Peyer's patch (tissue), 4 donors: Measurements from ENCODE around the gene EEF2KMT. TPM values are rescaled to one million over a fixed set of nuclear protein-coding genes. Genes with fewer than 3 reads are reported as not detected.
"Not testable (repeated sequence)": the region's sequence is repeated elsewhere in the genome, so short reads cannot be mapped to it uniquely, and the experiment has no call there.

Source experiments
- DNase-seq, 3 donors: peaks; one replicate each; pipeline ENCODE4 v3.0.0-alpha.2; 2017 to 2019
- H3K27ac ChIP-seq, 4 donors: fragments of 200-600 bp; sonication (generic); one replicate each; pipeline ENCODE4 v1.5.1; 2016 to 2019
- H3K27me3 ChIP-seq, 2 donors: fragments of 200-600 bp; sonication (generic); one replicate each; pipeline ENCODE4 v1.5.1; 2019
- H3K36me3 ChIP-seq, 3 donors: fragments of 200-600 bp; sonication (generic); one replicate each; pipeline ENCODE4 v1.5.1; 2016 to 2019
- H3K4me1 ChIP-seq, 4 donors: fragments of 200-600 bp; sonication (generic); one replicate each; pipeline ENCODE4 v1.5.1; 2016 to 2019
- H3K4me3 ChIP-seq, 4 donors: fragments of 200-600 bp; sonication (generic); 1 replicate in 3 of 4; 2 replicates in 1 of 4; pipeline ENCODE4 v1.5.1; 2016 to 2019; ENCODE audit warnings: mild to moderate bottlenecking in 1 of 4
- H3K9me3 ChIP-seq, 4 donors: fragments of 200-600 bp; sonication (generic); one replicate each; pipeline ENCODE4 v1.5.1; 2016 to 2019; ENCODE audit warnings: mild to moderate bottlenecking in 1 of 4
- POLR2A ChIP-seq, 2 donors: fragments of 450-650 bp; IDR thresholded peaks; one replicate each; pipeline ENCODE4 v1.5.1; 2017; ENCODE audit warnings: antibody characterized with exemption in 2 of 2, mild to moderate bottlenecking in 2 of 2, moderate library complexity in 2 of 2
- total RNA-seq, 4 donors: library from RNA; depleted of rRNA; stranded (reverse); fragments of >200 nt; gene quantifications; one replicate each; pipeline ENCODE4 v1.1.0, GENCODE V29; 2016
- TF ChIP-seq, protein P1 (sequence below), 6 experiments: fragments of 450-650 bp in 4 of 6; fragments of 200-600 bp in 2 of 6; sonication (generic) in 1 of 6; IDR thresholded peaks; one replicate each; pipeline ENCODE4 v1.5.1; 2017 to 2019; ENCODE audit warnings: antibody characterized with exemption in 6 of 6, mild to moderate bottlenecking in 3 of 6, moderate library complexity in 1 of 6

The EEF2KMT gene
- total RNA-seq, 4 donors from 2014 or later, result 7.4 to 12.3 (median 9.0) TPM

DNA sequence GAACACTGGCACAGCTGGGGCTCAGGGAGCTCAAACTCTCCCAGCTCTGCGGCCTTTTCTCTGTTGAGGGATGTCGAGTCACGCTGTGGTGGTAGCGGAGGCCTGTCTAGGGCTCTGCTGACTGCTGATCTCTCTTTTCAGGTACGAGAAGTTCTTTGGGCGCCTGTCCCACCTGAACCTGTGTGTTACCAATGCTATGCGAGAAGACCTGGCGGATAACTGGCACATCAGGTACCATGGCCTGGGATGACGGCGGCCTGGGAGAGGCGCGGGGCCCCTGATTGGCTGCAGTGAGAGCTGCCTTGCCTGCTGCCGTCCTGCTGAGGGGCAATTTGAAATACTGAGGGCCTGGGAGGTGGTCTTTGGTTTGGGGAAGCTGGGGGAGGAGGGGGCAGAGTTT is 20.3 kb downstream of the EEF2KMT start:
- TF ChIP-seq, protein P1, sequence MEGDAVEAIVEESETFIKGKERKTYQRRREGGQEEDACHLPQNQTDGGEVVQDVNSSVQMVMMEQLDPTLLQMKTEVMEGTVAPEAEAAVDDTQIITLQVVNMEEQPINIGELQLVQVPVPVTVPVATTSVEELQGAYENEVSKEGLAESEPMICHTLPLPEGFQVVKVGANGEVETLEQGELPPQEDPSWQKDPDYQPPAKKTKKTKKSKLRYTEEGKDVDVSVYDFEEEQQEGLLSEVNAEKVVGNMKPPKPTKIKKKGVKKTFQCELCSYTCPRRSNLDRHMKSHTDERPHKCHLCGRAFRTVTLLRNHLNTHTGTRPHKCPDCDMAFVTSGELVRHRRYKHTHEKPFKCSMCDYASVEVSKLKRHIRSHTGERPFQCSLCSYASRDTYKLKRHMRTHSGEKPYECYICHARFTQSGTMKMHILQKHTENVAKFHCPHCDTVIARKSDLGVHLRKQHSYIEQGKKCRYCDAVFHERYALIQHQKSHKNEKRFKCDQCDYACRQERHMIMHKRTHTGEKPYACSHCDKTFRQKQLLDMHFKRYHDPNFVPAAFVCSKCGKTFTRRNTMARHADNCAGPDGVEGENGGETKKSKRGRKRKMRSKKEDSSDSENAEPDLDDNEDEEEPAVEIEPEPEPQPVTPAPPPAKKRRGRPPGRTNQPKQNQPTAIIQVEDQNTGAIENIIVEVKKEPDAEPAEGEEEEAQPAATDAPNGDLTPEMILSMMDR (IDR thresholded peaks at IDR 0.05), result no peak
- no peak for TF ChIP-seq POLR2A (IDR thresholded peaks at IDR 0.05)
- peaks cover 0 to 54% (median 0%) of the 10 kb centered on the region in 3 donors for H3K36me3 ChIP-seq
- no peaks in the 10 kb centered on the region for H3K27me3 ChIP-seq
- no peaks in the 10 kb centered on the region for H3K9me3 ChIP-seq
- no peak for DNase-seq
- H3K27ac ChIP-seq, result no peak overlapping the region
- H3K4me3 ChIP-seq, result no peak overlapping the region
- peaks cover 2 to 6% (median 4%) of the 10 kb centered on the region in 4 donors for H3K4me1 ChIP-seq

DNA sequence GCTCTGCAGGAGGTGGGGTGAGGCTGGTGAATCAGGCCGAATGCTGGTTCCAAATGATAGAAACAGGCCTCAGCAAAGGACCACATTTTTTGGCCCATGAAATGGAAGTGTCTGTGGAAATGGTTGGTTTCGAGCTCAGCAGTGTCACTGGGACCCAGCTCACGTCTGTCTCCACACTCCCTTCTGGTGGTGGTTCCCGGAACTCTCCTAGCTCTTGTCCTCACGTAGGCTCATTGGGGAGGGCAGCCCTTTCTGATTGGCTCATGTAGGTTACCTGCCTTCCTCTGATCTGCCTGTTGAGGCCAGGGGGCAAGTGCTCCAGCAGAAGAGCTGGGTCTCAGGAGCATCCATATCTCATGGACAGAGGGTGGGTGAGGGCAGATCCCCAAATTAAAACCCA is 22.0 kb downstream of the EEF2KMT start:
- no peaks in the 10 kb centered on the region for H3K27me3 ChIP-seq
- H3K36me3 ChIP-seq, result peaks cover 0 to 49% (median 0%) of the 10 kb centered on the region in 3 donors
- no peak for DNase-seq
- H3K9me3 ChIP-seq, result no peaks in the 10 kb centered on the region
- H3K4me1 ChIP-seq, result peaks cover 3 to 7% (median 6%) of the 10 kb centered on the region in 4 donors
- no peak overlapping the region for H3K4me3 ChIP-seq
- TF ChIP-seq, protein P1 (IDR thresholded peaks at IDR 0.05), result no peak
- TF ChIP-seq POLR2A (IDR thresholded peaks at IDR 0.05), result no peak
- H3K27ac ChIP-seq, result no peak overlapping the region

DNA sequence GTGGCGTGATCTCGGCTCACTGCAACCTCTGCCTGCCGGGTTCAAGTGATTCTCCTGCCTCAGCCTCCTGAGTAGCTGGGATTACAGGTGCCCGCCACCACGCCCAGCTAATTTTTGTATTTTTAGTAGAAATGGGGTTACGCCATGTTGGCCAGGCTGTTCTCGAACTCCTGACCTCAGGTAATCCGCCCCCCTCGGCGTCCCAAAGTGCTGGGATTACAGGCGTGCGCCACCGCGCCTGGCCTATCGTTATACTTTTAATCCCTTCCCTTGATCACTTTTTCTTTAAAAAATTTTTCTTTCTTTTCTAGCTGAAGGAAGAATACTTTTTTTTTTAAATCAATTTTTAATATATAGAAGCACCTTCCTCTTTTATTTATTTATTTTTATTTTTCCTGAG is 23.8 kb downstream of the EEF2KMT start:
- H3K9me3 ChIP-seq, H3K27me3 ChIP-seq, H3K4me1 ChIP-seq, H3K4me3 ChIP-seq, DNase-seq, H3K27ac ChIP-seq: not testable (repeated sequence)
- peaks cover 0 to 36% (median 0%) of the 10 kb centered on the region in 3 donors for H3K36me3 ChIP-seq

DNA sequence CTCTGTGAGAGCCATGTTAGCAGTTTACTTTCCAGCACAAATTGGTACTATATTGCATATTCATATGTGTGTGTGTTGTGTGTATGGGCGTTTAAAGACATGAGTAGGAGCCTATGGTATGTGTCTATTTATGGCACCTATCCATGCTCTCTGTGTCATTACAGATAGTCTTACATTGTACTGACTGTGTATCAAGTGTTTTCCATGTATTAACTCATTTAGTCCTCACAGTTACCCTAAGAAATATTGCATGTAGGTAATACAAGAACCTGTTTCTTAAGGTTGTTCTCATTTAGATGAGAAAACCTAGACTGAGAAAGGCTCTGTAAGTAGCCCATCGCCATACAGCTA is 24.3 kb downstream of the EEF2KMT start:
- Histone ChIP-seq H3K9me3 (no peaks in the 10 kb centered on the region), H3K36me3 (peaks cover 0 to 31% (median 0%) of the 10 kb centered on the region in 3 donors), H3K4me1 (peaks cover 3 to 7% (median 6%) of the 10 kb centered on the region in 4 donors), H3K27me3 (no peaks in the 10 kb centered on the region), H3K27ac (no peak overlapping the region), H3K4me3 (no peak overlapping the region)
- TF ChIP-seq, protein P1 (IDR thresholded peaks at IDR 0.05), result no peak
- TF ChIP-seq POLR2A (IDR thresholded peaks at IDR 0.05), result no peak
- DNase-seq, result no peak

DNA sequence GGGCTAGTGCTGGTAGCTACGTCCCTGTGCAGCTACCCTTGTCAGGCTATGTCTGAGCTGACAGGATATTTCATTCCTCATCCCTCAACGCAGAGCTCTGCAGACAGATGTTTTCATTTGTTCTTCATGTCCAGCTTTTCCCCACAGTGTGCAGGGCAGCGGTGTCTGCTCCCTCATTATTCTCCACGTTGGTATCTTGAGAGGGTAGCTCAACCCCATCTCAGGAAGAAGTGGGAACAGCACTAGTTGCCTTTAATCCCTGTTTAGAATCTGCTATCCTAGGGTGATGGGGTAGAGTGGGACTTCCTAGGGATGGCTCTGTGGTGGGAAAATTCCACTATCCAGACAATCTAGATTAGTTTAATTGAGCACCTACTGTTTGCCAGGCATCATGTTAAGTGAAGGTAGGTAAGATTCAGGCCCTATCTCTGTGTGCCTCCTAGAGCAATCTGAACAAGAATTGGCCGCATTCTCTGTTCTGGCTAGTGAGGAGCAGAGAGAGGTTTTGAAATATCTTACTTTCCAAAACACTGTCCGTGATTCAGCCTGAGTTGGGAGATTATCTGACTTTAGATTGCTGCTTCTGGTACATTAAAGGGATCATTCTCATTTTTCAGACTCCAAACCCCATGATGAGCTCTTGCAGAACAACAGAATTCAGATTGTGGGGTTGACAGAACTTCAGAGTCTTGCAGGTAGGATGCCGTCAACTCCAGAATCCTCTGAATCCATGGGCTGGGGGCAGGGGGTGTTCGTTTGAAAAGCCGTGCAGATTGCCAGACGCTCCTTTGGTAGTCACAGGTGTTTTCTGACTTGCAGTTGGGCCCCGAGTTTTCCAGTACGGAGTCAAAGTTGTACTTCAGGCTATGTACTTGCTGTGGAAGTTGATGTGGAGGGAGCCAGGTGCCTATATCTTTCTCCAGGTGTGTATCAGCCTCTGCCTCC is 25.0 kb downstream of the EEF2KMT start:
- Histone ChIP-seq H3K4me3 (peak overlapping the region; percentile 64 to 94 (median 78)), H3K27me3 (no peaks in the 10 kb centered on the region), H3K4me1 (peaks cover 3 to 7% (median 6%) of the 10 kb centered on the region in 4 donors), H3K27ac (peak overlapping the region; percentile 64 to 87 (median 86)), H3K36me3 (peaks cover 0 to 26% (median 0%) of the 10 kb centered on the region in 3 donors), H3K9me3 (no peaks in the 10 kb centered on the region)
- no peak for DNase-seq
- TF ChIP-seq POLR2A (IDR thresholded peaks at IDR 0.05), result no peak
- TF ChIP-seq, protein P1 (IDR thresholded peaks at IDR 0.05), result no peak

DNA sequence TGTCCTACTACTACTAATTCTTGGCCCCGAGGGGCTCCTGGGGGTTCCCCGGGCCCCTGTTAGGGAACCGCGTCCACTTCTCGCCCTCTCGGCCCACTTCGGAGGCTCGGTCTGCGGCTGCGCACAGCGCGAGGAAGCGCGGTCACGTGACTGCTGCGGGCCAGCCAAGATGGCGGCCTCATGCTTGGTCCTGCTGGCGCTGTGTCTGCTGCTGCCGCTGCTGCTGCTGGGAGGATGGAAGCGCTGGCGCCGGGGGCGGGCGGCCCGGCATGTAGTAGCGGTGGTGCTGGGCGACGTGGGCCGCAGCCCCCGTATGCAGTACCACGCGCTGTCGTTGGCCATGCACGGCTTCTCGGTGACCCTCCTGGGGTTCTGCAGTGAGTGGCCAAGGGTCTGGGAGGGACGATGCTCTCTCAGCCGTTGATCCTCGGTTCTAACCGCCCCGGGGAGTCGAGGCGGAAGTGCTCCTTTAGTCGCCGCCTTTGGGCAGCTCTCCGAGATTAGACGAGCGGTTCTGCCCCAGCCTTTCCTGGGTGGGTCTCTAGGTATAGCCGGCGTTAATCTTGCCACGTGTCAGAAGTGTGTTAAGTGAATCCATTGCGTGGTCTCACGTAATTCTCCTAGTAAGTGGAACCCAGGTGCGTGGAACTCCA is 25.8 kb downstream of the EEF2KMT start, which contains the start of gene ALG1:
ALG1 (plus strand) TSS at position 163 of the 653 bp plus-strand sequence; CDS start at position 170, 7 bp downstream.
- peak; percentile 68 to 77 for TF ChIP-seq POLR2A (IDR thresholded peaks at IDR 0.05)
- TF ChIP-seq, protein P1 (IDR thresholded peaks at IDR 0.05), result peak in 1 of 6 experiments; percentile 4
- Histone ChIP-seq H3K36me3 (peaks cover 0 to 21% (median 0%) of the 10 kb centered on the region in 3 donors), H3K27ac (peak within 1 kb of the TSS; percentile 64 to 87 (median 86)), H3K9me3 (no peaks in the 10 kb centered on the region), H3K27me3 (no peaks in the 10 kb centered on the region), H3K4me1 (peaks cover 3 to 7% (median 6%) of the 10 kb centered on the region in 4 donors), H3K4me3 (peak within 1 kb of the TSS; percentile 64 to 94 (median 78))
- DNase-seq, result peak; percentile 89 to 95 (median 92)
